Loucy (cell line): ENCODE measurements around the gene TLR1.
"Not testable (repeated sequence)": the region's sequence is repeated elsewhere in the genome, so short reads cannot be mapped to it uniquely, and the experiment has no call there.

Source experiments
- H2AFZ ChIP-seq: fragments of 200-600 bp; sonication (generic); 2 replicates; pipeline ENCODE4 v1.6.0; 2016; ENCODE audit warnings: antibody characterized with exemption, mild to moderate bottlenecking, low read length, moderate library complexity
- H3F3A ChIP-seq: fragments of 200-600 bp; 2 replicates; pipeline ENCODE4 v1.6.0; 2016; ENCODE audit warnings: antibody characterized with exemption, low read depth, mild to moderate bottlenecking
- H3K27me3 ChIP-seq: fragments of 200-600 bp; sonication (generic); 2 replicates; pipeline ENCODE4 v1.6.1; 2014; ENCODE audit warnings: low read length, mild to moderate bottlenecking; ENCODE audit not compliant: insufficient read depth, poor library complexity, severe bottlenecking
- H3K36me3 ChIP-seq: fragments of 200-600 bp; sonication (generic); 2 replicates; pipeline ENCODE4 v1.6.1; 2016; ENCODE audit warnings: low read length; ENCODE audit not compliant: insufficient read depth
- H3K4me1 ChIP-seq: fragments of 200-600 bp; sonication (generic); 2 replicates; pipeline ENCODE4 v1.5.1; 2014; ENCODE audit warnings: low read length, mild to moderate bottlenecking; ENCODE audit not compliant: insufficient read depth, poor library complexity, severe bottlenecking
- H3K4me2 ChIP-seq: fragments of 200-600 bp; sonication (generic); 2 replicates; pipeline ENCODE4 v1.6.0; 2014; ENCODE audit warnings: antibody characterized with exemption, low read length, low read depth, mild to moderate bottlenecking; ENCODE audit not compliant: poor library complexity, severe bottlenecking
- H3K4me3 ChIP-seq: fragments of 200-600 bp; sonication (generic); 2 replicates; pipeline ENCODE4 v1.5.1; 2014; ENCODE audit warnings: low read length, mild to moderate bottlenecking, mixed read lengths; ENCODE audit not compliant: poor library complexity, severe bottlenecking
- H3K79me2 ChIP-seq: fragments of 200-600 bp; sonication (generic); 2 replicates; pipeline ENCODE4 v1.6.1; 2014; ENCODE audit warnings: low read length; ENCODE audit not compliant: insufficient read depth
- H3K9ac ChIP-seq: fragments of 200-600 bp; sonication (generic); 2 replicates; pipeline ENCODE4 v1.6.0; 2014; ENCODE audit warnings: mild to moderate bottlenecking, low read depth, low read length, moderate library complexity; ENCODE audit not compliant: poor library complexity, severe bottlenecking
- H3K9me2 ChIP-seq: fragments of 200-600 bp; sonication (generic); replicated peaks from 2 replicates; pipeline ENCODE4 v1.6.1; 2016; ENCODE audit warnings: low read depth, low read length, mixed read lengths
- H3K9me3 ChIP-seq: fragments of 200-600 bp; sonication (generic); 2 replicates; pipeline ENCODE4 v1.6.1; 2014; ENCODE audit warnings: mild to moderate bottlenecking, antibody characterized with exemption, low read length, low read depth; ENCODE audit not compliant: insufficient read depth
- H4K20me1 ChIP-seq: fragments of 200-600 bp; sonication (generic); 2 replicates; pipeline ENCODE4 v1.6.0; 2014; ENCODE audit warnings: antibody characterized with exemption, low read length, mild to moderate bottlenecking; ENCODE audit not compliant: insufficient read depth, poor library complexity, severe bottlenecking
- CTCF ChIP-seq: fragments of 200-600 bp; sonication (generic); conservative IDR thresholded peaks from 2 replicates; pipeline ENCODE4 v1.5.1; 2014; ENCODE audit warnings: mild to moderate bottlenecking, antibody characterized with exemption, low read length
- EZH2phosphoT487 ChIP-seq: fragments of 200-600 bp; IDR thresholded peaks from 2 replicates; pipeline ENCODE4 v1.6.1; 2018; ENCODE audit warnings: antibody characterized with exemption, mild to moderate bottlenecking, moderate library complexity, borderline replicate concordance

TLR1 gene

GRCh38 chr4:38779790-38780189 lies 24.8 kb downstream of the TLR1 start:
- no peak overlapping the region for H3K4me2 ChIP-seq
- H3K27me3 ChIP-seq, result no peaks in the 10 kb centered on the region
- no peak overlapping the region for H2AFZ ChIP-seq
- no peaks in the 10 kb centered on the region for H3F3A ChIP-seq
- H3K79me2 ChIP-seq, result no peaks in the 10 kb centered on the region
- no peak for TF ChIP-seq CTCF
- no peak for TF ChIP-seq EZH2phosphoT487
- H3K4me3 ChIP-seq, result no peak overlapping the region
- no peaks in the 10 kb centered on the region for H3K9me3 ChIP-seq
- no peaks in the 10 kb centered on the region for H3K36me3 ChIP-seq
- H3K9ac ChIP-seq, result no peak overlapping the region
- H3K4me1 ChIP-seq, result no peaks in the 10 kb centered on the region
- no peaks in the 10 kb centered on the region for H4K20me1 ChIP-seq
- no peaks in the 10 kb centered on the region for H3K9me2 ChIP-seq

DNA sequence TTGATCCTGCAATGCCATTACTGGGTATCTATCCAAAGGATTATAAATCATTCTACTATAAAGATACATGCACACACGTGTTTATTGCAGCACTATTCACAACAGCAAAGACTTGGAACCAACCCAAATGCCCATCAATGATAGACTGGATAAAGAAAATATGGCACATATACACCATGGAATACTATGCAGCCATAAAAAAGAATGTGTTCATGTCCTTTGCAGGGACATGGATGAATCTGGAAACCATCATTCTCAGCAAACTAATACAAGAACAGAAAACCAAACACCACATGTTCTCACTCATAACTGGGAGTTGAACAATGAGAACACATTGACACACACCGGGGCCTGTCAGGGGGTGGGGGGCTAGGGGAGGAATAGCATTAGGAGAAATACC lies 26.7 kb downstream of the TLR1 start:
- H3K36me3 ChIP-seq, H3K9me2 ChIP-seq, H3F3A ChIP-seq, H2AFZ ChIP-seq, H4K20me1 ChIP-seq, H3K4me1 ChIP-seq, H3K4me3 ChIP-seq, H3K9ac ChIP-seq, H3K27me3 ChIP-seq, H3K9me3 ChIP-seq, H3K79me2 ChIP-seq, H3K4me2 ChIP-seq: not testable (repeated sequence)

DNA sequence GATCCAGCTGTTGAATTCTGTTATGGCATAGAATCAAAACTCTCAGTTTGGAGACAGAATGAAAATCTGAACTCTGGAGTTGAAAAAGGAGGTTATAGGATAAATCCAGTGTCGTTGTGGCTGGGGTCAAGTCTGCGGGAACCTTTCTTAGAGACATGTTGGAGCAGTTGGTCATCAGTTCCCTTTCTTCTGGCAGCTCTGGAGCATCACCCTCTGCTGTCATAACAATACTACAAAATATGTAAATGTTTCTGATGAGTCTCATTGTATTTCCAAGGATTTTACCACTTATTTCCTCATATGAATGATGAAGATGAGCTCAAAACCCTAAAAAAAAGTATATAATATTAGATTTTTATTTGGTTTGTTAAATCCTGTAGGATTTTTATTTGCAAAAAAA lies 29.3 kb downstream of the TLR1 start:
- no peaks in the 10 kb centered on the region for H3F3A ChIP-seq

More for the DNA sequence above, 29.3 kb downstream of the TLR1 start:
- H3K79me2 ChIP-seq, result no peaks in the 10 kb centered on the region
- no peak overlapping the region for H2AFZ ChIP-seq
- H3K4me1 ChIP-seq, result no peaks in the 10 kb centered on the region
- TF ChIP-seq CTCF (no peak), EZH2phosphoT487 (no peak)
- peaks cover 5% of the 10 kb centered on the region for H3K27me3 ChIP-seq
- no peak overlapping the region for H3K9ac ChIP-seq
- H3K9me2 ChIP-seq, result no peaks in the 10 kb centered on the region
- H3K4me3 ChIP-seq, result no peak overlapping the region
- no peaks in the 10 kb centered on the region for H3K36me3 ChIP-seq
- H3K9me3 ChIP-seq, result no peaks in the 10 kb centered on the region
- no peak overlapping the region for H3K4me2 ChIP-seq
- no peaks in the 10 kb centered on the region for H4K20me1 ChIP-seq
